ENCODE data around the gene FBXO5.
A peak's percentile ranks its signal among the peaks of the same experiment; 100 is the strongest.

FBXO5 gene

DNA sequence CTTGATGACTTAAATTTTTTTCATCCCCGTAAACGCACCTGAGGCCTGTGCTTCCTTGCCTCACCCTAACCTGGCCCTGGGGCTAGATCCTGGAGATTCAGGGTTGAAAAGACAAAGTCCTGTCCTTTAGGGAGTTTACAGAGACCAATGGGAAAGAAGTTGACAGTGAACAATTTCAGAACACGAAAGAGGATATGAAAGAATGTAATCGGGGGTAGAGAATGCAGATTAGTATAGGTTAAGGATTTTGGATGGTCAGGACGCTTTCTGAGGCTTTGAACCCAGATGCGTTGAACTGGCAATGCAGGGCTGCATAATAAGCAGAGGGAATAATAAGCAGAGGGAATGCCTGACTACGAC lies 1.7 kb upstream of the FBXO5 start:
- H3K27ac ChIP-seq (replicated peaks), result peak overlapping the region; percentile 96

DNA sequence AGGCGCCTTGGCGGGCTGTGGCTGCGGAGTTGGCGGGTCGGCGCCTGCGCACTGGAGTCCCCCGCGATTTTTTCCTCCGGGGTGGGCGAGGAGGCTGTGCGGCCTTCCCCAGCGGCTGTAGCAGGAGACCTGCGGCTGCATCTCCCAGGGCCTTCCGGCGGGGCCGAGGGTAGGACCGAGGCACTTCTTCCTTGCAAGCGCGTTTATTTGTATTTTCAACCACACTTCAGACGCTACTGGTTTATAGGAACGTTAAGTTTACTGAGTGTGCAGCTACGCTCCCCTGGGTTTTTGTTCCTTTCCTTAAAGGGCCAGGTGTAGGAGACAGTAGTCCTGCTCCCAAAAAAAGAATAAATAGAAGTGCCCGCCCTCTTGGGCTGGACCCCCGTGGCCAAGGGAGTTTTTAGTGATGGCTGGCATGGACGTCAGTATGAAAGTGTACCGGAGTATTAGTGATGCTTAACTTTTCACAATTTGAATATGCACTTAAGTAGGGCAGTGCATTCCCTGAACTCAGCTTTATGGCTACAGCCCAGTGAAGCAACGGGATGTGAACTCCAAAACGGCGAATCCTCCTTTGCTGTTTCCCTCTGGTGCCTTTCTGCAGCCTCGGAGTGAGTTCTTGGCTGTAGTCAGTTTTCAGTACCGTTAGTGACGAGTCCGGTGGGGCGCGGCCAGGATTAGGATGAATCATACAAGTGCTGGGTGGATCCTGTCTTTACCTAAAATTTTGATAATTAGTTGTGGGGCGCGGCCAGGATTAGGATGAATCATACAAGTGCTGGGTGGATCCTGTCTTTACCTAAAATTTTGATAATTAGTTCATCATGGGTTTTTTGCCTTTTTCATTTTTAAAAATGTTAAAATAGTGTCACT lies 1.0 kb upstream of the FBXO5 start:
- Histone ChIP-seq H3K27me3 (ENCODE audit: insufficient read depth, poor library complexity, severe bottlenecking) (no peaks in the 10 kb centered on the region), H3K4me3 (replicated peaks; ENCODE audit: insufficient read depth, low read length) (peak overlapping the region; percentile 60), H3K27ac (replicated peaks) (peak overlapping the region; percentile 96)
- DNase-seq (ENCODE audit: low read depth in 1 of 2, low spot score in 1 of 2), result peak; percentile 82 to 84
- TF ChIP-seq GABPA (IDR thresholded peaks at IDR 0.05; ENCODE audit: low read depth), result no peak
- TF ChIP-seq, protein P1, sequence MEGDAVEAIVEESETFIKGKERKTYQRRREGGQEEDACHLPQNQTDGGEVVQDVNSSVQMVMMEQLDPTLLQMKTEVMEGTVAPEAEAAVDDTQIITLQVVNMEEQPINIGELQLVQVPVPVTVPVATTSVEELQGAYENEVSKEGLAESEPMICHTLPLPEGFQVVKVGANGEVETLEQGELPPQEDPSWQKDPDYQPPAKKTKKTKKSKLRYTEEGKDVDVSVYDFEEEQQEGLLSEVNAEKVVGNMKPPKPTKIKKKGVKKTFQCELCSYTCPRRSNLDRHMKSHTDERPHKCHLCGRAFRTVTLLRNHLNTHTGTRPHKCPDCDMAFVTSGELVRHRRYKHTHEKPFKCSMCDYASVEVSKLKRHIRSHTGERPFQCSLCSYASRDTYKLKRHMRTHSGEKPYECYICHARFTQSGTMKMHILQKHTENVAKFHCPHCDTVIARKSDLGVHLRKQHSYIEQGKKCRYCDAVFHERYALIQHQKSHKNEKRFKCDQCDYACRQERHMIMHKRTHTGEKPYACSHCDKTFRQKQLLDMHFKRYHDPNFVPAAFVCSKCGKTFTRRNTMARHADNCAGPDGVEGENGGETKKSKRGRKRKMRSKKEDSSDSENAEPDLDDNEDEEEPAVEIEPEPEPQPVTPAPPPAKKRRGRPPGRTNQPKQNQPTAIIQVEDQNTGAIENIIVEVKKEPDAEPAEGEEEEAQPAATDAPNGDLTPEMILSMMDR (IDR thresholded peaks at IDR 0.05; ENCODE audit: insufficient read depth, low read length), result no peak
- TF ChIP-seq SPI1 (IDR thresholded peaks at IDR 0.05; ENCODE audit: borderline replicate concordance, low read depth), result no peak
- TF ChIP-seq, protein P2, sequence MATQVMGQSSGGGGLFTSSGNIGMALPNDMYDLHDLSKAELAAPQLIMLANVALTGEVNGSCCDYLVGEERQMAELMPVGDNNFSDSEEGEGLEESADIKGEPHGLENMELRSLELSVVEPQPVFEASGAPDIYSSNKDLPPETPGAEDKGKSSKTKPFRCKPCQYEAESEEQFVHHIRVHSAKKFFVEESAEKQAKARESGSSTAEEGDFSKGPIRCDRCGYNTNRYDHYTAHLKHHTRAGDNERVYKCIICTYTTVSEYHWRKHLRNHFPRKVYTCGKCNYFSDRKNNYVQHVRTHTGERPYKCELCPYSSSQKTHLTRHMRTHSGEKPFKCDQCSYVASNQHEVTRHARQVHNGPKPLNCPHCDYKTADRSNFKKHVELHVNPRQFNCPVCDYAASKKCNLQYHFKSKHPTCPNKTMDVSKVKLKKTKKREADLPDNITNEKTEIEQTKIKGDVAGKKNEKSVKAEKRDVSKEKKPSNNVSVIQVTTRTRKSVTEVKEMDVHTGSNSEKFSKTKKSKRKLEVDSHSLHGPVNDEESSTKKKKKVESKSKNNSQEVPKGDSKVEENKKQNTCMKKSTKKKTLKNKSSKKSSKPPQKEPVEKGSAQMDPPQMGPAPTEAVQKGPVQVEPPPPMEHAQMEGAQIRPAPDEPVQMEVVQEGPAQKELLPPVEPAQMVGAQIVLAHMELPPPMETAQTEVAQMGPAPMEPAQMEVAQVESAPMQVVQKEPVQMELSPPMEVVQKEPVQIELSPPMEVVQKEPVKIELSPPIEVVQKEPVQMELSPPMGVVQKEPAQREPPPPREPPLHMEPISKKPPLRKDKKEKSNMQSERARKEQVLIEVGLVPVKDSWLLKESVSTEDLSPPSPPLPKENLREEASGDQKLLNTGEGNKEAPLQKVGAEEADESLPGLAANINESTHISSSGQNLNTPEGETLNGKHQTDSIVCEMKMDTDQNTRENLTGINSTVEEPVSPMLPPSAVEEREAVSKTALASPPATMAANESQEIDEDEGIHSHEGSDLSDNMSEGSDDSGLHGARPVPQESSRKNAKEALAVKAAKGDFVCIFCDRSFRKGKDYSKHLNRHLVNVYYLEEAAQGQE (IDR thresholded peaks at IDR 0.05; ENCODE audit: insufficient replicate concordance, low read depth), result no peak
- TF ChIP-seq POLR2AphosphoS5 (IDR thresholded peaks at IDR 0.05; ENCODE audit: low read depth), result peak; percentile 89

More for the DNA sequence above, 1.7 kb upstream of the FBXO5 start:
- peak overlapping the region; percentile 60 for H3K4me3 ChIP-seq (replicated peaks; ENCODE audit: insufficient read depth, low read length)
- no peak for DNase-seq (ENCODE audit: low read depth in 1 of 2, low spot score in 1 of 2)
- no peak for TF ChIP-seq SPI1 (IDR thresholded peaks at IDR 0.05; ENCODE audit: borderline replicate concordance, low read depth)
- TF ChIP-seq, protein P1 (IDR thresholded peaks at IDR 0.05; ENCODE audit: insufficient read depth, low read length), result no peak
- no peaks in the 10 kb centered on the region for H3K27me3 ChIP-seq (ENCODE audit: insufficient read depth, poor library complexity, severe bottlenecking)

DNA sequence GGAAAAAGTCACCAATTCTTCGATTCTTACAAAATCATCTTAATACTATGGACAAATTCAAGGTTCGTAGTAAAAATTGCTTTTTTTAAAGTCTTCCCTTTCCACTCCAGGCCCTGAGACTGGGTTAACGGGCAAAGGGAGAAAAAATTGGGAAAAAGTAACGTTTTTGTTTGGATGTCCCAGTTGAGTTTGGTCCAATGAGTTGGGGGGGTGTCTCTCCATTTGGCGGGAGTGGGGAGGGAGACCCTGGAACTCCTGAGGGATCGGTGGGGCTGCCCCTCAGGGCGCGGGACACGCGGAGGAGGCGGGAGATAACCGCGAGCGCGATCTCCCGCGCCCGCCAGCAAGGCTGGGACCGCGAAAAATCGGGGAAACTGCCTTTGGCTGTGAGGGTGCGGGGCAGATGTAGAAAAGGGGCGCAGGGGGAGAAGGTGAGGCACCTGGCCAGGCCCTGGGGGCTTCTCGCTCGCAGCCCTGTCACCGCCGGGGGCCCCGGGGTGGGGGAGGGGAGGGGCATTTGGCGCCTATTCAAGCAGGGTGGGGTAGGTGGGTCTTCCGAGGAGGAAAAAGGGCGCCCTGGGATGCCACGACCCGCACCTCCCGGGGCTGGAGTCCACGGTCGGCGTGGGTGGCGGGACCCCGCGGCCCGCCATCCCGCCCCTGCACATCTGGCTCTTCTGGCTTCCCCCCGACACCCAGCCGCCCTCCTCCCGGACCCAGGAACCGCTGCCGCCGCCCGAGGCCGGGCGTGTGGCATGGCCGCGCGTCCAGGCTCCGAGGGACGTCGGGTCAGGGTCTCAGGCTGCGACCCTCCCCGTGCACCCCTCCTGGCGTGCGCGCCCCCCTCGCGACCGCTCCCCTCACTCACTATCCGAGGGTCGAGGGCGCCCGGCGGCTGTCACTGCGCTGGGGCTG lies 595 bp downstream of the FBXO5 start:
- TF ChIP-seq, protein P2 (IDR thresholded peaks at IDR 0.05; ENCODE audit: insufficient replicate concordance, low read depth), result no peak
- TF ChIP-seq POLR2AphosphoS5 (IDR thresholded peaks at IDR 0.05; ENCODE audit: low read depth), result no peak
- TF ChIP-seq, protein P1 (IDR thresholded peaks at IDR 0.05; ENCODE audit: insufficient read depth, low read length), result no peak
- TF ChIP-seq GABPA (IDR thresholded peaks at IDR 0.05; ENCODE audit: low read depth), result no peak
- TF ChIP-seq SPI1 (IDR thresholded peaks at IDR 0.05; ENCODE audit: borderline replicate concordance, low read depth), result no peak
- Histone ChIP-seq H3K27me3 (ENCODE audit: insufficient read depth, poor library complexity, severe bottlenecking) (no peaks in the 10 kb centered on the region), H3K27ac (replicated peaks) (peak overlapping the region; percentile 96), H3K4me3 (replicated peaks; ENCODE audit: insufficient read depth, low read length) (peak overlapping the region; percentile 97)
- peak in 1 of 2 experiments; percentile 11 for DNase-seq (ENCODE audit: low read depth in 1 of 2, low spot score in 1 of 2)
